Right atrium auricular region (tissue), 2 donors: ENCODE data around the gene SLC37A4. TPM values are rescaled to one million over a fixed set of nuclear protein-coding genes. Genes with fewer than 3 reads are reported as not detected.
A peak's percentile ranks its signal among the peaks of the same experiment; 100 is the strongest.

Experiments used
- DNase-seq: peaks from one replicate; pipeline ENCODE4 v3.0.0-alpha.2; 2019; ENCODE audit warnings: low spot score
- H3K27ac ChIP-seq, 2 donors: fragments of 200-600 bp; sonication (generic); 1 replicate in 1 of 2; 2 replicates in 1 of 2; pipeline ENCODE4 v1.5.1; 2016 to 2019
- H3K27me3 ChIP-seq, 2 donors: fragments of 200-600 bp; sonication (generic); one replicate each; pipeline versions ENCODE4 v1.5.1 to v1.6.0; 2017 to 2019
- H3K36me3 ChIP-seq: fragments of 200-600 bp; sonication (generic); one replicate; pipeline ENCODE4 v1.5.1; 2016
- H3K4me1 ChIP-seq, 2 donors: fragments of 200-600 bp; sonication (generic); one replicate each; pipeline versions ENCODE4 v1.5.1 to v1.6.0; 2017 to 2019
- H3K4me3 ChIP-seq, 2 donors: fragments of 200-600 bp; sonication (generic); 1 replicate in 1 of 2; 2 replicates in 1 of 2; pipeline ENCODE4 v1.5.1; 2017 to 2019; ENCODE audit warnings: mild to moderate bottlenecking in 1 of 2, moderate library complexity in 1 of 2
- H3K9me3 ChIP-seq, 2 donors: fragments of 200-600 bp; sonication (generic); one replicate each; pipeline ENCODE4 v1.5.1; 2019
- CTCF ChIP-seq, 2 donors: fragments of 200-600 bp; sonication (generic); IDR thresholded peaks; one replicate each; pipeline ENCODE4 v1.5.1; 2019; ENCODE audit warnings: antibody characterized with exemption in 2 of 2
- microRNA-seq, 2 donors: library from miRNA; unstranded; fragments of <30 nt; microRNA quantifications; one replicate each; pipeline ENCODE4, GENCODE V29; 2016 to 2017; ENCODE audit warnings: borderline number of aligned reads in 2 of 2, borderline replicate concordance in 1 of 2
- total RNA-seq, 2 donors: library from RNA; depleted of rRNA; stranded (reverse); fragments of >200 nt; gene quantifications; one replicate each; pipeline ENCODE4 v1.1.0, GENCODE V29; 2016

Gene SLC37A4
- total RNA-seq, 2 donors from 2014 or later, result 8.2 to 11.1 TPM

GRCh38 chr11:118980191-118980881 lies 50.3 kb downstream of the SLC37A4 start:
- Histone ChIP-seq H3K36me3 (no peaks in the 10 kb centered on the region), H3K9me3 (no peaks in the 10 kb centered on the region), H3K4me1 (peaks cover 0 to 9% of the 10 kb centered on the region in 2 donors), H3K27me3 (no peaks in the 10 kb centered on the region), H3K4me3 (peak overlapping the region in 1 of 2 donors; percentile 18), H3K27ac (no peak overlapping the region)
- no peak for TF ChIP-seq CTCF (IDR thresholded peaks at IDR 0.05)
- peak; percentile 67 for DNase-seq

- no peak for TF ChIP-seq CTCF (IDR thresholded peaks at IDR 0.05)
- H3K4me3 ChIP-seq, result no peak overlapping the region
- H3K27me3 ChIP-seq, result no peaks in the 10 kb centered on the region
- no peaks in the 10 kb centered on the region for H3K9me3 ChIP-seq
- no peak overlapping the region for H3K27ac ChIP-seq
- H3K36me3 ChIP-seq, result no peaks in the 10 kb centered on the region
- peaks cover 0 to 9% of the 10 kb centered on the region in 2 donors for H3K4me1 ChIP-seq
- no peak for DNase-seq
Observed at GRCh38 chr11:118979434-118979833, 51.2 kb downstream of the SLC37A4 start.

- DNase-seq, result no peak
- TF ChIP-seq CTCF (IDR thresholded peaks at IDR 0.05), result no peak
- Histone ChIP-seq H3K36me3 (no peaks in the 10 kb centered on the region), H3K27me3 (no peaks in the 10 kb centered on the region), H3K4me3 (no peak overlapping the region), H3K9me3 (no peaks in the 10 kb centered on the region), H3K4me1 (peaks cover 0 to 9% of the 10 kb centered on the region in 2 donors), H3K27ac (no peak overlapping the region)
Observed at GRCh38 chr11:118975771-118976709, 54.6 kb downstream of the SLC37A4 start.

Small RNA genes within 50 kb of the gene (microRNA-seq; reads per million reads assigned to microRNA genes)
- gene MIR3656, result 0 to 0.71 reads per million in 2 donors

Other genes with a start within 250 kb of the SLC37A4 start
- gene DDX6, start 239.7 kb downstream of the SLC37A4 start, total RNA-seq, result 100 to 1,000 TPM in 1 of 2 donors, 10 to 100 TPM in 1; 71.9 to 124 TPM
- gene CXCR5, start 147.0 kb downstream of the SLC37A4 start, total RNA-seq, result under 1 TPM in 1 of 2 donors, not detected in 1; 0.16 TPM
- gene BCL9L, start 105.0 kb downstream of the SLC37A4 start, total RNA-seq, result 10 to 100 TPM; 17.5 to 43.7 TPM
- gene UPK2, start 74.6 kb downstream of the SLC37A4 start, total RNA-seq, result not detected
- gene FOXR1, start 59.1 kb downstream of the SLC37A4 start, total RNA-seq, result not detected
- 10 to 100 TPM in 1 of 2 donors, 1 to 10 TPM in 1; 8.7 to 11.9 TPM for gene CENATAC, start 32.7 kb downstream of the SLC37A4 start, total RNA-seq
- 1,000 to 10,000 TPM in 1 of 2 donors, 100 to 1,000 TPM in 1; 812 to 1,966 TPM for gene RPS25, start 12.5 kb downstream of the SLC37A4 start, total RNA-seq
- gene TRAPPC4, start 12.1 kb downstream of the SLC37A4 start, total RNA-seq, result 10 to 100 TPM; 26.1 to 37.2 TPM
- gene HYOU1, start 26.3 kb upstream of the SLC37A4 start, total RNA-seq, result 10 to 100 TPM; 56.8 to 69.7 TPM
- gene VPS11, start 36.9 kb upstream of the SLC37A4 start, total RNA-seq, result 10 to 100 TPM; 22.0 to 23.7 TPM
- gene HMBS, start 54.0 kb upstream of the SLC37A4 start, total RNA-seq, result 10 to 100 TPM in 1 of 2 donors, 1 to 10 TPM in 1; 4.9 to 13.3 TPM
- 10 to 100 TPM; 15.8 to 18.6 TPM for gene DPAGT1, start 71.0 kb upstream of the SLC37A4 start, total RNA-seq
- gene C2CD2L, start 76.5 kb upstream of the SLC37A4 start, total RNA-seq, result 10 to 100 TPM; 10.0 to 14.2 TPM
- gene HINFP, start 90.7 kb upstream of the SLC37A4 start, total RNA-seq, result 10 to 100 TPM; 11.2 to 18.1 TPM
- gene ABCG4, start 118.2 kb upstream of the SLC37A4 start, total RNA-seq, result 1 to 10 TPM; 1.4 to 1.8 TPM
- 10 to 100 TPM; 16.9 to 24.3 TPM for gene NLRX1, start 137.8 kb upstream of the SLC37A4 start, total RNA-seq
- gene NHERF4, start 154.6 kb upstream of the SLC37A4 start, total RNA-seq, result 1 to 10 TPM; 1.7 to 5.6 TPM
- 10 to 100 TPM in 1 of 2 donors, 1 to 10 TPM in 1; 8.5 to 14.5 TPM for gene CBL, start 175.5 kb upstream of the SLC37A4 start, total RNA-seq